OCI-LY1 (cell line): ENCODE results near the gene MUC5AC.

Source experiments
- CTCF ChIP-seq: fragments of 200-600 bp; sonication (generic), shearing (Covaris generic); IDR thresholded peaks from 2 replicates; pipeline ENCODE4 v1.5.1; 2017; ENCODE audit warnings: mild to moderate bottlenecking, antibody characterized with exemption, low read length, moderate library complexity, mixed read lengths
- EZH2 ChIP-seq: fragments of 200-600 bp; sonication (generic), shearing (Covaris generic); IDR thresholded peaks from 2 replicates; pipeline ENCODE4 v1.8.0; 2017; ENCODE audit warnings: borderline replicate concordance, mixed run types, mild to moderate bottlenecking, antibody characterized with exemption, low read length, moderate library complexity, mixed read lengths

DNA sequence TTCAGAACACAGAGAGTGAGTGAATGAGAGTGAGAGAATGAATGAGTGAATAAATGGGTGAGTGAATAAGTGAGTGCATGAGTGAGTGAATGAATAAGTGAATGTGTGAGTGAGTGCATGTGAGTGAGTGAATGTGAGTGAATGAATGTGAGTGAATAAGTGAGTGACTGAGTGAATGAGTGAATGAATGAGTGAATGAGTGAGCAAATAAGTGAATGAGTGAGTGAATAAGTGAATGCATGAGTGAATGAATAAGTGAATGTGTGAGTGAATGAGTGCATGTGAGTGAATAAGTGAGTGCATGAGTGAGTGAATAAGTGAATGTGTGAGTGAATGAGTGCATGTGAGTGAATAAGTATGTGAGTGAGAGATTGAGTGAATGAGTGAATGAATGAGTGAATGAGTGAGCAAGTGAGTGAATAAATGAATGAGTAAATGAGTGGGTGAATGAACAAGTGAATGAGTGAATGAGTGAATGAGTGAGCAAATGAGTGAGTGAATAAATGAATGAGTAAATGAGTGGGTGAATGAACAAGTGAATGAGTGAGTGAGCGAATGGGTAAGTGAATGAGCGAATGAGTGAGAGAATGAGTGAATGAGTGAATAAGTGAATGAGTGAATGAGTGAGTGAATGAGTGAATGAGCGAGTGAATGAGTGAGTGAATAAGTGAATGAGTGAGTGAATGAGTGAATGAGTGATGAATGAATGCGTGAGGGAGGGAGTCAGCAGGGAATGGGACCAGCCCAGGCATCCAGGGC lies 43.8 kb downstream of the MUC5AC start:
- TF ChIP-seq CTCF (no peak), EZH2 (no peak)
